H1 (cell line): ENCODE data around the gene NAGS. TPM values are rescaled to one million over a fixed set of nuclear protein-coding genes. Genes with fewer than 3 reads are reported as not detected.

Experiments
- CTCF ChIA-PET: fragments of 300-600 bp; sonication (Branson Sonifier 250); formaldehyde crosslinking; loops from one replicate; lab custom pipeline; 2021; ENCODE audit not compliant: partially characterized antibody; lab: Charles Lee
- POLR2A ChIA-PET: fragments of 300-600 bp; sonication (Branson Sonifier 250); formaldehyde crosslinking; loops from one replicate; lab custom pipeline; 2021; ENCODE audit warnings: inconsistent platforms; ENCODE audit not compliant: partially characterized antibody; lab: Charles Lee
- DNase-seq, 2 experiments: peaks; one replicate each; pipeline versions ENCODE4 v3.0.0 to v3.0.0-alpha.2; 2010 to 2022; ENCODE audit warnings: low spot score in 2 of 2, low read depth in 1 of 2, mixed read lengths in 1 of 2
- FAIRE-seq: peaks from 2 replicates; lab custom pipeline; 2011; peaks lifted over from hg19 to GRCh38; lab: Jason Lieb, UNC
- H2AFZ ChIP-seq: 2 replicates; pipeline ENCODE4 v1.8.1; 2012; ENCODE audit warnings: low read length, inconsistent platforms
- H2AK5ac ChIP-seq: 2 replicates; pipeline ENCODE4 v1.6.1; 2013; ENCODE audit warnings: low read depth, low read length
- H2BK120ac ChIP-seq: replicated peaks from 2 replicates; pipeline ENCODE3; 2013; ENCODE audit warnings: low read depth, low read length, inconsistent platforms
- H2BK12ac ChIP-seq: 2 replicates; pipeline ENCODE4 v1.6.1; 2013; ENCODE audit warnings: low read depth, low read length
- H2BK15ac ChIP-seq: 2 replicates; pipeline ENCODE4 v1.6.1; 2013; ENCODE audit warnings: low read length
- H2BK20ac ChIP-seq: 2 replicates; pipeline ENCODE4 v1.6.1; 2013; ENCODE audit warnings: low read length
- H2BK5ac ChIP-seq: 2 replicates; pipeline ENCODE4 v1.6.1; 2013; ENCODE audit warnings: low read depth, low read length
- H3K14ac ChIP-seq: 2 replicates; pipeline ENCODE4 v1.6.1; 2013; ENCODE audit warnings: inconsistent platforms; ENCODE audit not compliant: insufficient read length
- H3K18ac ChIP-seq: 2 replicates; pipeline ENCODE4 v1.6.1; 2013; ENCODE audit warnings: low read length; ENCODE audit errors: extremely low read depth
- H3K23ac ChIP-seq: 2 replicates; pipeline ENCODE4 v1.6.1; 2013; ENCODE audit warnings: inconsistent platforms; ENCODE audit not compliant: insufficient read length
- H3K23me2 ChIP-seq: 2 replicates; pipeline ENCODE4 v1.6.1; 2013; ENCODE audit warnings: low read depth, low read length
- H3K27ac ChIP-seq: 2 replicates; pipeline ENCODE4 v1.6.1; 2011; ENCODE audit warnings: low read depth, low read length, inconsistent platforms
- H3K27me3 ChIP-seq, 4 experiments: replicated peaks in 1 of 4; 1 replicate in 1 of 4; 2 replicates in 3 of 4; pipeline versions ENCODE4 v1.6.1 to v1.8.1; 2011 to 2013; ENCODE audit warnings: low read length in 3 of 4, mild to moderate bottlenecking in 3 of 4, inconsistent platforms in 2 of 4, mixed read lengths in 2 of 4, moderate library complexity in 1 of 4; ENCODE audit not compliant: control insufficient read depth in 3 of 4, insufficient read depth in 3 of 4; ENCODE audit errors: extremely low read depth in 1 of 4
- H3K36me3 ChIP-seq, 4 experiments: 2 replicates each; pipeline versions ENCODE4 v1.6.1 to v1.8.1; 2011 to 2013; ENCODE audit warnings: mild to moderate bottlenecking in 4 of 4, low read length in 3 of 4, moderate library complexity in 2 of 4, control low read depth in 1 of 4, inconsistent platforms in 1 of 4; ENCODE audit not compliant: insufficient read depth in 4 of 4, control insufficient read depth in 2 of 4
- H3K4ac ChIP-seq: replicated peaks from 2 replicates; pipeline ENCODE3; 2013; ENCODE audit warnings: low read length, low read depth, mixed read lengths, inconsistent platforms; ENCODE audit not compliant: insufficient read length
- H3K4me1 ChIP-seq, 4 experiments: replicated peaks in 1 of 4; 1 replicate in 1 of 4; 2 replicates in 3 of 4; pipeline versions ENCODE4 v1.6.1 to v1.8.1; 2011 to 2013; ENCODE audit warnings: low read length in 3 of 4, inconsistent platforms in 2 of 4, mixed read lengths in 1 of 4; ENCODE audit not compliant: insufficient read depth in 4 of 4, control insufficient read depth in 3 of 4
- H3K4me2 ChIP-seq, 2 experiments: 2 replicates each; pipeline versions ENCODE4 v1.6.1 to v1.8.1; 2011 to 2013; ENCODE audit warnings: low read depth in 2 of 2, low read length in 2 of 2, control low read depth in 1 of 2, inconsistent platforms in 1 of 2, mild to moderate bottlenecking in 1 of 2; ENCODE audit not compliant: insufficient read depth in 1 of 2
- H3K4me3 ChIP-seq, 4 experiments: fragments of 200-600, 300-600 bp in 1 of 4; sonication (generic), shearing (Covaris generic), sonication (Bioruptor Twin) in 1 of 4; 2 replicates each; pipeline versions ENCODE4 v1.5.1 to v1.8.1; 2011 to 2016; ENCODE audit warnings: low read length in 4 of 4, low read depth in 3 of 4, control low read depth in 2 of 4, inconsistent platforms in 2 of 4, mild to moderate bottlenecking in 2 of 4, mixed read lengths in 1 of 4, moderate library complexity in 1 of 4; ENCODE audit not compliant: insufficient read depth in 2 of 4; ENCODE audit errors: extremely low read depth in 1 of 4
- H3K56ac ChIP-seq: replicated peaks from 2 replicates; pipeline ENCODE3; 2013; ENCODE audit warnings: low read depth, mild to moderate bottlenecking, mixed read lengths, low read length, inconsistent platforms; ENCODE audit not compliant: insufficient read length
- H3K79me1 ChIP-seq: 2 replicates; pipeline ENCODE4 v1.6.1; 2013; ENCODE audit warnings: low read depth, low read length, control low read depth
- H3K79me2 ChIP-seq, 2 experiments: 2 replicates each; pipeline versions ENCODE4 v1.6.1 to v1.8.1; 2012 to 2013; ENCODE audit warnings: low read length in 2 of 2, mild to moderate bottlenecking in 2 of 2, inconsistent platforms in 1 of 2; ENCODE audit not compliant: insufficient read depth in 2 of 2, control insufficient read depth in 1 of 2
- H3K9ac ChIP-seq, 4 experiments: replicated peaks in 1 of 4; 1 replicate in 1 of 4; 2 replicates in 3 of 4; pipeline versions ENCODE4 v1.6.1 to v1.8.1; 2011 to 2013; ENCODE audit warnings: low read depth in 3 of 4, low read length in 3 of 4, control low read depth in 2 of 4, mild to moderate bottlenecking in 2 of 4, moderate library complexity in 2 of 4, inconsistent platforms in 1 of 4; ENCODE audit errors: extremely low read depth in 1 of 4
- H3K9me3 ChIP-seq, 2 experiments: 2 replicates each; pipeline versions ENCODE4 v1.6.1 to v1.8.1; 2012 to 2013; ENCODE audit warnings: mild to moderate bottlenecking in 2 of 2, moderate library complexity in 2 of 2, control low read depth in 1 of 2, inconsistent platforms in 1 of 2, low read depth in 1 of 2, low read length in 1 of 2, mixed read lengths in 1 of 2; ENCODE audit not compliant: insufficient read depth in 2 of 2
- H4K20me1 ChIP-seq, 2 experiments: replicated peaks in 1 of 2; 2 replicates each; pipeline versions ENCODE3 to v1.8.1; 2011 to 2013; ENCODE audit warnings: inconsistent platforms in 2 of 2, low read length in 2 of 2, mild to moderate bottlenecking in 1 of 2; ENCODE audit not compliant: insufficient read depth in 2 of 2, control insufficient read depth in 1 of 2
- H4K5ac ChIP-seq: 2 replicates; pipeline ENCODE4 v1.6.1; 2013; ENCODE audit warnings: low read length, low read depth, mixed read lengths, inconsistent platforms; ENCODE audit not compliant: insufficient read length
- H4K8ac ChIP-seq: 2 replicates; pipeline ENCODE4 v1.8.0; 2013; ENCODE audit warnings: mild to moderate bottlenecking, moderate library complexity, low read length, inconsistent platforms; ENCODE audit not compliant: insufficient read depth; ENCODE audit errors: extremely low read depth
- H4K91ac ChIP-seq: replicated peaks from 2 replicates; pipeline ENCODE3; 2013; ENCODE audit warnings: low read length, mixed read lengths, inconsistent platforms; ENCODE audit not compliant: insufficient read length
- BRCA1 ChIP-seq: IDR thresholded peaks from 2 replicates; pipeline ENCODE4 v1.6.1; 2012; ENCODE audit warnings: low read depth, low read length, improper control_type of control experiment
- CEBPB ChIP-seq: IDR thresholded peaks from 2 replicates; pipeline ENCODE4 v1.6.1; 2012; ENCODE audit warnings: low read depth, low read length
- EGR1 ChIP-seq: IDR thresholded peaks from 2 replicates; pipeline ENCODE4 v1.6.1; 2011; ENCODE audit warnings: low read depth, low read length, borderline replicate concordance
- EZH2 ChIP-seq: fragments of 200-600 bp; sonication (generic); IDR thresholded peaks from 2 replicates; pipeline ENCODE4 v1.7.1; 2012; ENCODE audit warnings: low read depth, mild to moderate bottlenecking, moderate library complexity, low read length, inconsistent platforms; ENCODE audit not compliant: severe bottlenecking
- FOSL1 ChIP-seq: IDR thresholded peaks from 2 replicates; pipeline ENCODE4 v1.6.1; 2011; ENCODE audit warnings: mild to moderate bottlenecking, low read depth, low read length, moderate library complexity; ENCODE audit not compliant: insufficient read depth
- GTF2F1 ChIP-seq: IDR thresholded peaks from 2 replicates; pipeline ENCODE4 v1.6.1; 2012; ENCODE audit warnings: low read depth, low read length, improper control_type of control experiment, borderline replicate concordance
- JUND ChIP-seq: IDR thresholded peaks from 2 replicates; pipeline ENCODE4 v1.6.1; 2011; ENCODE audit warnings: mild to moderate bottlenecking, improper control_type of control experiment, low read length
- KDM1A ChIP-seq: fragments of 200-600, 300-600 bp; sonication (generic); IDR thresholded peaks from 2 replicates; pipeline ENCODE4 v1.7.1; 2016; ENCODE audit warnings: mild to moderate bottlenecking, low read length, borderline replicate concordance
- POLR2A ChIP-seq, 2 experiments: IDR thresholded peaks; 1 replicate in 1 of 2; 2 replicates in 1 of 2; pipeline ENCODE4 v1.6.1; 2011; ENCODE audit warnings: low read depth in 2 of 2, low read length in 2 of 2, mild to moderate bottlenecking in 2 of 2; ENCODE audit errors: control extremely low read depth in 1 of 2
- WGBS, 2 experiments: shearing (Covaris generic) in 1 of 2; methylation state at CpG; one replicate each; pipeline versions ENCODE4 v1.1.6 to v1.1.7; 2013 to 2015; ENCODE audit warnings: low lambda C conversion rate in 2 of 2, mixed read lengths in 2 of 2, inconsistent platforms in 1 of 2, low coverage in 1 of 2, missing lambda C conversion rate in 1 of 2; ENCODE audit not compliant: insufficient replicate concordance in 2 of 2, insufficient coverage in 1 of 2, insufficient read length in 1 of 2; ENCODE audit errors: extremely low coverage in 1 of 2, missing lambda C conversion rate in 1 of 2; 5-methylcytosine and 5-hydroxymethylcytosine counted together
- polyA plus RNA-seq, 7 experiments: library from polyadenylated mRNA; depleted of rRNA in 3 of 7; stranded (reverse) in 5 of 7; unstranded in 2 of 7; fragments of >200 nt in 5 of 7; fragments of 200-250 nt in 2 of 7; gene quantifications; 1 replicate in 5 of 7; 2 replicates in 1 of 7; 4 replicates in 1 of 7; pipeline versions ENCODE4 v1.2.1 to v1.2.3, GENCODE V29; 2011 to 2013; ENCODE audit warnings: missing spikeins in 2 of 7, mixed read lengths in 2 of 7
- total RNA-seq: library from RNA; stranded (reverse); fragmentation: NEBNext Ultra II Directional; extraction: Animal tissue kit (Norgen Biotek cat#: 25700); gene quantifications from 2 replicates; pipeline ENCODE4 v1.2.1, GENCODE V29; 2021

NAGS gene
- total and polyA plus RNA-seq, 2 of the 8 experiments (the other 6 are each of a cell fraction or from before 2014, with no cell fraction given), result 4.0 to 5.1 TPM

GRCh38 chr17:43988301-43988700 lies 16.1 kb upstream of the NAGS start:
- CTCF ChIA-PET, result interaction anchor here (0.8 to 22.7 kb wide), 5 partner anchors 9 to 135 kb away, joined by 4 to 416 read pairs (median 5); partner anchors contain the start of genes HDAC5, NAGS and PPY

More at GRCh38 chr17:43988301-43988700, 16.1 kb upstream of the NAGS start:
- Histone ChIP-seq H3K4me1 (peaks cover 0 to 4% (median 2%) of the 10 kb centered on the region in 4 experiments; a peak in 4 of 7 replicates), H3K14ac (no peak overlapping the region), H3K23ac (no peak overlapping the region), H3K27ac (no peak overlapping the region), H3K79me1 (no peaks in the 10 kb centered on the region), H3K79me2 (no peaks in the 10 kb centered on the region), H2BK20ac (no peak overlapping the region), H3K9me3 (no peaks in the 10 kb centered on the region), H2BK15ac (no peak overlapping the region), H2BK120ac (no peak overlapping the region), H3K36me3 (no peaks in the 10 kb centered on the region), H3K27me3 (no peaks in the 10 kb centered on the region; a peak in 1 of 7 replicates), H2BK5ac (no peak overlapping the region), H3K4me2 (no peak overlapping the region), H2BK12ac (no peak overlapping the region), H3K4ac (no peak overlapping the region), H4K91ac (no peak overlapping the region), H3K9ac (no peak overlapping the region), H3K23me2 (peaks cover 6% of the 10 kb centered on the region), H4K8ac (no peak overlapping the region)
- 92% methylated on average over 9 of the region's 9 CpGs; no CpG with 5 or more reads in 1 of the 2 experiments for WGBS, 2 experiments
- no peak for DNase-seq
- FAIRE-seq, result no peak
- POLR2A ChIA-PET, result interaction anchor here (1.0 to 1.2 kb wide), 2 partner anchors 78 to 209 kb away, joined by 3 to 4 read pairs; partner anchors contain the start of genes DUSP3 and LSM12
- TF ChIP-seq GTF2F1 (no peak), EZH2 (no peak), EGR1 (no peak), FOSL1 (no peak), POLR2A (IDR thresholded peaks at IDR 0.05; ENCODE audit: control extremely low read depth in 1 of 2, low read depth in 2 of 2, low read length in 2 of 2) (no peak), KDM1A (no peak), JUND (no peak), BRCA1 (no peak), CEBPB (no peak)
- TF ChIP-seq, all 59 proteins: peak for 0
- H3K56ac ChIP-seq, result no peak overlapping the region
- no peak overlapping the region for H4K5ac ChIP-seq
- no peaks in the 10 kb centered on the region for H4K20me1 ChIP-seq
- H3K4me3 ChIP-seq, result no peak overlapping the region
- H3K18ac ChIP-seq, result no peak overlapping the region
- no peak overlapping the region for H2AFZ ChIP-seq
- no peak overlapping the region for H2AK5ac ChIP-seq
